Measurements from ENCODE around the gene WASF3. TPM values are rescaled to one million over a fixed set of nuclear protein-coding genes. Genes with fewer than 3 reads are reported as not detected.

Gene WASF3
- polyA plus RNA-seq, 3 donors = not detected

DNA sequence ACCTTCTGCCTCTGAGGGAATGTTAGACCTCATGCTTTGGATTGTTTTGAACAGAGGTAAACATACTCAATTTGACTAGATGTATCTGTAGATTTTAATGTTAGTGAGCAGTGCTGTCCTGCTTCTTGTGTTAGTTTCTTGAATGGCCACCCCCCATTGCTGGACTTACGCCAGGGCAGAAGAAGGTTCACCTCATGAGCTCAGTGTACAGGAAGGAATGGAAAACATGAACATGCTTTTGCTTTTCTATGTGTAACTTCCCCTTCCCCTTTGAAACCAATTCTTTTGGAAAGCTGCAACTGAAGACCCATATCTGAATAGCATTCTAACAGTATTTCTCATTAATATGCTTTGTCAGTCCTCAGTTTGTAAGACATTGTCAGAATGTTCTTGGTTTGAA lies 32.3 kb downstream of the WASF3 start:
- TF ChIP-seq, protein P1, sequence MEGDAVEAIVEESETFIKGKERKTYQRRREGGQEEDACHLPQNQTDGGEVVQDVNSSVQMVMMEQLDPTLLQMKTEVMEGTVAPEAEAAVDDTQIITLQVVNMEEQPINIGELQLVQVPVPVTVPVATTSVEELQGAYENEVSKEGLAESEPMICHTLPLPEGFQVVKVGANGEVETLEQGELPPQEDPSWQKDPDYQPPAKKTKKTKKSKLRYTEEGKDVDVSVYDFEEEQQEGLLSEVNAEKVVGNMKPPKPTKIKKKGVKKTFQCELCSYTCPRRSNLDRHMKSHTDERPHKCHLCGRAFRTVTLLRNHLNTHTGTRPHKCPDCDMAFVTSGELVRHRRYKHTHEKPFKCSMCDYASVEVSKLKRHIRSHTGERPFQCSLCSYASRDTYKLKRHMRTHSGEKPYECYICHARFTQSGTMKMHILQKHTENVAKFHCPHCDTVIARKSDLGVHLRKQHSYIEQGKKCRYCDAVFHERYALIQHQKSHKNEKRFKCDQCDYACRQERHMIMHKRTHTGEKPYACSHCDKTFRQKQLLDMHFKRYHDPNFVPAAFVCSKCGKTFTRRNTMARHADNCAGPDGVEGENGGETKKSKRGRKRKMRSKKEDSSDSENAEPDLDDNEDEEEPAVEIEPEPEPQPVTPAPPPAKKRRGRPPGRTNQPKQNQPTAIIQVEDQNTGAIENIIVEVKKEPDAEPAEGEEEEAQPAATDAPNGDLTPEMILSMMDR (IDR thresholded peaks at IDR 0.05) = no peak
- Mint-ChIP-seq H3K27me3 (ENCODE audit: low read depth in 3 of 3) (peaks cover 0 to 4% (median 0%) of the 10 kb centered on the region in 3 donors), H3K4me1 (no peaks in the 10 kb centered on the region), H3K36me3 (no peaks in the 10 kb centered on the region), H3K27ac (no peak overlapping the region), H3K9me3 (no peaks in the 10 kb centered on the region), H3K4me3 (no peak overlapping the region)
- no peak for DNase-seq
- no peak overlapping the region for H3K27ac ChIP-seq (ENCODE audit: low read depth in 1 of 2, low read length in 2 of 2)
- no peaks in the 10 kb centered on the region for H3K36me3 ChIP-seq (replicated peaks in 1 of 2; ENCODE audit: control insufficient read depth in 1 of 2, insufficient read depth in 2 of 2, low read length in 2 of 2)
- H3K4me3 ChIP-seq (replicated peaks in 1 of 3; ENCODE audit: low read depth in 2 of 3, low read length in 3 of 3) = no peak overlapping the region
- no peaks in the 10 kb centered on the region for H3K79me2 ChIP-seq (ENCODE audit: insufficient read depth, low read length)
- intact Hi-C loops (cut with micrococcal nuclease) = no loop called here
- no peak overlapping the region for H2AFZ ChIP-seq (ENCODE audit: insufficient read depth, low read depth, low read length, poor library complexity, severe bottlenecking)
- no CpG with 5 or more reads among the region's 1 CpG for WGBS (ENCODE audit: insufficient coverage)
- H4K20me1 ChIP-seq (ENCODE audit: insufficient read depth, low read length) = no peaks in the 10 kb centered on the region
- H3K9me3 ChIP-seq (replicated peaks in 1 of 2; ENCODE audit: control insufficient read depth in 1 of 2, insufficient read depth in 1 of 2, low read length in 2 of 2) = no peaks in the 10 kb centered on the region
- no peak overlapping the region for H3K4me2 ChIP-seq (replicated peaks; ENCODE audit: extremely low read depth, low read length, poor library complexity, severe bottlenecking)
- no peaks in the 10 kb centered on the region for H3K27me3 ChIP-seq (ENCODE audit: control insufficient read depth in 2 of 2, insufficient read depth in 2 of 2, low read length in 2 of 2)
- no peaks in the 10 kb centered on the region for H3K4me1 ChIP-seq (ENCODE audit: control insufficient read depth in 1 of 2, insufficient read depth in 2 of 2, low read length in 2 of 2)
- H3K9ac ChIP-seq (ENCODE audit: insufficient read depth, low read length, poor library complexity, severe bottlenecking) = no peak overlapping the region

DNA sequence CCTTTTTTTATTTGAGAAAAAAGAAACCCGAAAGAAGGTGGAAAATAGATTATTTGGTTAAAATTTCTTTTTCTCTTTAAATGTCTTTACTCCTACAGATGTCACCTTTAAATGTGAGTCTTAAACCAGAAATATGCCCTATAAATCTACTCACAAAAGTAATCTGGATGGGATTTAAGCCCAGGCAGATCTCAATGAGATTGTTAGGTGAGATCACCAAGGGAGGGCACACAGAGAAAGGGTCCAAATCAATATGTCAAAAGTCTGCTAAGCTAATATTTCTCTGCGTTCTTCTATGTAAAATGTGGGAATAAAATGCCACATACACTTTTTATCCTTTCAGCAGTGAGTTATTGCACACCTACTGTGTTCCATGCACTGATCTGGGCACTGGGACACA lies 32.9 kb downstream of the WASF3 start:
- H3K36me3 Mint-ChIP-seq = no peaks in the 10 kb centered on the region
- H3K4me3 Mint-ChIP-seq = no peak overlapping the region
- no peaks in the 10 kb centered on the region for H3K9me3 Mint-ChIP-seq
- Histone ChIP-seq H3K4me3 (replicated peaks in 1 of 3; ENCODE audit: low read depth in 2 of 3, low read length in 3 of 3) (no peak overlapping the region), H3K36me3 (replicated peaks in 1 of 2; ENCODE audit: control insufficient read depth in 1 of 2, insufficient read depth in 2 of 2, low read length in 2 of 2) (no peaks in the 10 kb centered on the region), H3K79me2 (ENCODE audit: insufficient read depth, low read length) (no peaks in the 10 kb centered on the region), H3K27ac (ENCODE audit: low read depth in 1 of 2, low read length in 2 of 2) (no peak overlapping the region), H3K9ac (ENCODE audit: insufficient read depth, low read length, poor library complexity, severe bottlenecking) (no peak overlapping the region), H3K9me3 (replicated peaks in 1 of 2; ENCODE audit: control insufficient read depth in 1 of 2, insufficient read depth in 1 of 2, low read length in 2 of 2) (no peaks in the 10 kb centered on the region), H3K4me2 (replicated peaks; ENCODE audit: extremely low read depth, low read length, poor library complexity, severe bottlenecking) (no peak overlapping the region), H2AFZ (ENCODE audit: insufficient read depth, low read depth, low read length, poor library complexity, severe bottlenecking) (no peak overlapping the region), H3K4me1 (ENCODE audit: control insufficient read depth in 1 of 2, insufficient read depth in 2 of 2, low read length in 2 of 2) (no peaks in the 10 kb centered on the region), H3K27me3 (ENCODE audit: control insufficient read depth in 2 of 2, insufficient read depth in 2 of 2, low read length in 2 of 2) (no peaks in the 10 kb centered on the region), H4K20me1 (ENCODE audit: insufficient read depth, low read length) (no peaks in the 10 kb centered on the region)
- DNase-seq = no peak
- H3K4me1 Mint-ChIP-seq = no peaks in the 10 kb centered on the region
- TF ChIP-seq, protein P1 (IDR thresholded peaks at IDR 0.05) = no peak
- intact Hi-C loops (cut with micrococcal nuclease) = no loop called here
- no CpG with 5 or more reads among the region's 2 CpGs for WGBS (ENCODE audit: insufficient coverage)
- H3K27me3 Mint-ChIP-seq (ENCODE audit: low read depth in 3 of 3) = peaks cover 0 to 4% (median 0%) of the 10 kb centered on the region in 3 donors
- no peak overlapping the region for H3K27ac Mint-ChIP-seq

All from CD14-positive monocyte (primary cell).